GM18909 (cell line): Measurements from ENCODE around the gene KRABD2.
"Not testable (repeated sequence)": the region's sequence is repeated elsewhere in the genome, so short reads cannot be mapped to it uniquely, and the experiment has no call there.

Experiments
- ATAC-seq: cut with Tn5 transposase; IDR thresholded peaks from one replicate; pipeline ENCODE4 v1.9.1; 2021; ENCODE audit warnings: mild to moderate bottlenecking; ENCODE audit not compliant: unreplicated experiment, poor library complexity

KRABD2 gene

GRCh38 chr17:8366231-8366630 lies 10.3 kb downstream of the KRABD2 start:
- no peak for ATAC-seq

GRCh38 chr17:8365143-8365542 lies 11.4 kb downstream of the KRABD2 start:
- ATAC-seq = no peak

GRCh38 chr17:8362651-8363332 lies 13.7 kb downstream of the KRABD2 start:
- no peak for ATAC-seq

GRCh38 chr17:8360751-8361150 lies 15.8 kb downstream of the KRABD2 start:
- no peak for ATAC-seq

GRCh38 chr17:8360260-8360659 lies 16.2 kb downstream of the KRABD2 start:
- ATAC-seq = no peak

- no peak for ATAC-seq
These were observed 16.7 kb downstream of the KRABD2 start for GRCh38 chr17:8359769-8360168.

- ATAC-seq = no peak
These were observed 18.6 kb downstream of the KRABD2 start for GRCh38 chr17:8357910-8358309.

- ATAC-seq = no peak
These were observed 22.3 kb downstream of the KRABD2 start for GRCh38 chr17:8354236-8354635.

GRCh38 chr17:8353736-8354135 lies 22.8 kb downstream of the KRABD2 start:
- no peak for ATAC-seq

- ATAC-seq = no peak
These were observed 26.2 kb downstream of the KRABD2 start for GRCh38 chr17:8350339-8350738.

- ATAC-seq = not testable (repeated sequence)
These were observed 29.5 kb downstream of the KRABD2 start for GRCh38 chr17:8347001-8347400.

GRCh38 chr17:8345951-8346665 lies 30.4 kb downstream of the KRABD2 start:
- ATAC-seq = no peak

GRCh38 chr17:8345052-8345690 lies 31.3 kb downstream of the KRABD2 start:
- ATAC-seq = no peak

- ATAC-seq = no peak
These were observed 35.0 kb downstream of the KRABD2 start for GRCh38 chr17:8341456-8341855.

- no peak for ATAC-seq
These were observed 37.0 kb downstream of the KRABD2 start, which contains the start of gene ODF4 for GRCh38 chr17:8339540-8339939. Gene ODF4, plus strand, starts transcription at chr17:8339840. Its CDS starts 212 bp downstream, at chr17:8340052.

- no peak for ATAC-seq
These were observed 37.8 kb downstream of the KRABD2 start for GRCh38 chr17:8338753-8339140.

- no peak for ATAC-seq
These were observed 38.4 kb downstream of the KRABD2 start for GRCh38 chr17:8337802-8338752.

GRCh38 chr17:8333281-8333680 lies 43.2 kb downstream of the KRABD2 start:
- no peak for ATAC-seq

- ATAC-seq = no peak
These were observed 43.8 kb downstream of the KRABD2 start for GRCh38 chr17:8332688-8333087.

GRCh38 chr17:8332128-8332527 lies 44.4 kb downstream of the KRABD2 start:
- ATAC-seq = no peak
